HG02884 (cell line): Measurements from ENCODE around the gene PLS1.

Source experiments
- ATAC-seq: cut with Tn5 transposase; IDR thresholded peaks from one replicate; pipeline ENCODE4 v1.9.1; 2021; ENCODE audit warnings: mild to moderate bottlenecking, moderate library complexity; ENCODE audit not compliant: unreplicated experiment

Gene PLS1

DNA sequence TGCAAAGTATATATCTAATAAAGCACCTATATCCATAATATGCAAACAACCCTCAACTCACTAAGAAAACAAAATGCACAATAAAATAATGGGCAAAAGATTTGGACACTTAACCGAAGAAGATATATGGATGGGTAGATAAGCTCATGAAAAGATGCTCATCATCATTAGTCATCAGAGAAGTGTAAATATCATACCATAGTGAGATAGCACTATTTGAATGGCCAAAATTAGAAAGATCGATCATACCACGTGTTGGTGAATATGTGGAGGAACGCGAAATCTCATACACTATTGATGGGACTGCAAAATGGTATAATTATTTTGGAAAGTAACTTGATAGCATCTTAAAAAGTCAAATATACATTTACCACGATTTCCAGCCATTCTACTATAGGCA, 40.5 kb downstream of the PLS1 start:
- ATAC-seq, result no peak

DNA sequence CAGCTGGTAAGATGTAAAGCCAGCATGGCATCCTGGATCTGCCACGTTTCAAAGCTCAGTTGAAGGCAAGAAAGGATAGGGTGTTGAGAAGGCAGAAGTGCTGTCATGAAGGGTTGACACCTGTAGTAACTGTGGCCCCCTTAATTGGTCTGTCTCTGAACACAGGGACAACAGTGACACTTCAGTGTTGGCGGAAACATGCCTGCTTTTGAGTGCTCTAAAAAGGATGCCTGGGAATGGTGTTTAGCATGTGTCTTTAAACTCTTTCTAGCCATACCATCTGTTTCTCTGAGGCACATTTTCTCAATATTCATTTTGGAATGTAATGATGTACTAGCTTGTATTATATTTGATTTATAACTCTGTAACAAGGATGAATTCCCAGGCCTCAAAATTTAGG, 42.1 kb downstream of the PLS1 start:
- ATAC-seq, result no peak

DNA sequence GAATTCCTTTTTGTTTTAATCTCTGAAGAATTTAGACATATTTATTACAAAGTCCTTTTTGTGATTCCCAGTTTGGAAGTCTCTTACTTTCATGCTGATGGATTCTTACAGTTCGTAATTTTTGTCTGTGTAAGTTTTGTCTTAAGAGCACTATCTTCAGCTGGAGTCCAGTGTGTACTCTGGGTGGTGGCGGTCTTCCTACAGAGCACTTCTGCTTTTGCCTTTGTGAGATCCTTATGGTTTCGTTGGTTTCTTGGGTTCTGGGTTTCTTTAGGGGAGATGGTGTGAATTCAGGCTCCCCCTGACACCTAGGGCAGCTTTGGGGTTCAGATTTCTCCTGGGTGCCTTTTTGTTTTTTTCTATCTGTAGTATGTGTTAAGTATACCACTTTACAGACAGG, 45.3 kb downstream of the PLS1 start:
- ATAC-seq, result no peak

DNA sequence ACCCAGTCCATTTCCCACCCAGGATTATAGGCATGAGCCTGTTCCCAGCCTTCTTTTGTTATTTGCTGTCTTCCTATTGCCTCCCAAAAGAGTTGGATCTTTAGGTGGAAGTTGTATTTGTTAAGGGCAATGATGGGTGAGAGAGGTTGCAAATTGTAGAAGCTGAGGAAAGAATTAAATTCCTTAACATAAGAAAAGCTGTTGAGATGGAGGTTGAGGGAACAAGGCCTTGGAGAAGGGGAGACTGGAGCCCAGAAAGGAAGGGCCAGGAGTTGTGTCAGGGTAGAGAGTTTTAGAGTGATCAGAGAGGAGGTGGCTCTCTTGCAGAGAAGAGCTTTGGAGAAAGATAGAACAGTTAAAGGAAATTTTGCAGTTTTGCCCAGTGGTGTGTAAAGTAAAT, 46.8 kb downstream of the PLS1 start:
- ATAC-seq, result no peak

DNA sequence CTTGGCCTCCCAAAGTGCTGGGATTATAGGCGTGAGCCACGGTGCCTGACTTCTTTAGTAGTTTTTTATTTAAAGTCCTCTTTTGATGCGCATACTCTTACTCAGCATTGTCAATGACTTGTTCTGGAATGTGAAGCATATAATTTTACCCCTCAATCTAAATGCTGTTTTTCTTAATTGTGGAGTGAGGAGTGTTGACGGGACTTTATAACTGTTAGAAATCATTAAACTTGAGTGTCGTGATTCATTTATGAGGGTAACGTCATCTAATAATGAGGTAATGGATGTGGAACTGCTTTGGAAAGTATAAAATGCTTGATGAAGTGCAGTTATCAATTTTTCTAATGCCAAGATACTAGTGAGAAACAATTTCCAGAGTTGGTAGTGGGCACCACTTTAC, 48.3 kb downstream of the PLS1 start:
- no peak for ATAC-seq

DNA sequence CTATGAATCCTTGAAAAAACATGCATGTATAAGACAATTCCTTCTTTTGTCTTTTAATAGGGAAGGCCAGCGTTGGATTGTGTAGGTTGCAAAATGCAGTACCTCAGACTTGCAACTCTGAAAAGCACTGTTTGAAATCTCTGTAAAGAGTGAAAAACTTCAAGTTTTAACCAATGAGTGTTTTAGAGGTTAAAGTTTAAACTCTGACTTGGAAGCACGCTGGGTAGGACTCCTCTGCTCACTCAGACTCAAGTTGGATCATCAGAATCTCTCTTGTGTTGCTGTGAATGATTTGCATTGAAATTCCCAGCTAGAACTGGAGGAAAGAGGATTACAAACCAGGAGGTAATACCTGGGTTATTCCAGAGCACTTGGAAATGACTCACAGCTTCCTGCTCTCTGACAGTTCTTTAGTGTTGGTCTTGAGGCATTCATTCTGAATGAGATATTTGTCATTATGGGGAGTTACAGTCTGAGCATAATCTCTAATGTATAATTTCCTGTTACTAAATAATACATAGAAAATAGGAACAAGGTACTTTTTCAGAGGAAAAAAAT, 49.1 kb downstream of the PLS1 start:
- ATAC-seq, result no peak

DNA sequence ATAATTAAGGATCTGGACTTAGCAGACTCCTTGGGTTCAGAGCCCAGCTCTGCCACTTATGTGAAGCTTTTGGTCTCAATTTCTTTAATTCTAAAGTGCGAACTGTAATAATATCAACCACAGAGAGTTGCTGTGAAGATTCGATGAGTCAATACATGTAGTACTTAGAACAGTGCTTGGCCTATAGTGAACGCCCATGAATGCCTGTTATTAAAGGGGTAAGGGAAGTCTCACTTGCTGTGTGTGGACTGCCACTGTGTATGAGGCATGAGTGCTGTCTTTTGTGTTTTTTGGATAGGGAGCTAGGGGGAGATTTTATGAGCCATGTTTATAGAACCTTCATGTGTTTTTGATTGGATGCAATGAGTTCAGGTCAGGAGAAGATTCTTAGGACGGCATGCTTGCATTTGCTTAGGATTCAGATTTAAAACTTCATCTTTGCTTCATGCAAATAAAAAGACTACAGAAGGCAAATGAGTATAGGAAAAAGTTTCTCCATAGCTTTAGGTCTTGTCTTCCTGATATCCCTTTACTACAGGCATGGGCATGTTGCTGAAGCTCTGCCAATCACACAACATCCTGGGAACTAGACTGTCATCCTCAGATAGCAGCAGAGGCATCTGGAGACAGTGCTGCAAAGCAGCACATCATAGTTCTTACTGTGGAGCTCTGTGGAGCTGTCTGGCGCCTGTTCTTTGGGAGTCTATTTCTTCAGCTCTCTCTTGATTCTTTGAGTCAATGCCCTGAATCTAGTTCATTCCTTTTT, 50.0 kb downstream of the PLS1 start:
- no peak for ATAC-seq

DNA sequence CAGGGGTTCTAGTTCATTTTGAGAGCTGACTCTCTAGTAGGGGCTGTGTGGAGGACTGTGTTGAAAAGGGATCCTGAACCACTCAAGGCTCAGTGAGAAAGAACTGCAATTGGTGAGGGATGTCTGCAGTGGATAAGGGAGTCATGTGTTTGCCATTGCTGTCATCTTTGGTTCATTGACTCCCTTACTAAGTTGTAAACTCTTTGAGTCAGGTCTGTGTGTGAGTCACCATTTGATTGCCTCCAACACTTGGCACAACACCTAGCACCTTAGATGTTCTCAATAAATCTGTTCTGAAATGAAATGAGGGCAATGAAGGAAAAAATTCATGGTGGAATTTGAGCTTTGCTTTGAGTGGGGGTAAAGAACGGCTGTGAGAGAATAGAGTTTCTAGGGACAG, 51.7 kb downstream of the PLS1 start:
- ATAC-seq, result no peak

DNA sequence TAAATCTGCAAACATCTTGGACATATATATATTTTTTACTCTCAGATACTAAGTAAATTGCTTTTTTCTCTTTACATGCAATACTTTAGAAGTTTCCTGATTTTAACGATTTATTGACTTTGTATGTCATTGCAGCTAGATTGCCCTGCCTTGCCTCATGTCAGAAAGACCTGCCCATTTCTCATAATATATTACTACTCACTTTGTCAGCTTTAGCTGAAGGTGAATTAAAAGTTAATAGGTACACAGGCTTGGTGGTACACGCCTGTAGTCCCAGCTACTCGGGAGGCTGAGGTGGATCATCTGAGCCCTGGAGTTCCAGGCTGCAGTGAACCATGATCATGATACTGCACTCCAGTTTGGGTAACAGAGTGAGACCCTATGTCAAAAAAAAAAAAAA, 52.8 kb downstream of the PLS1 start:
- ATAC-seq, result no peak

DNA sequence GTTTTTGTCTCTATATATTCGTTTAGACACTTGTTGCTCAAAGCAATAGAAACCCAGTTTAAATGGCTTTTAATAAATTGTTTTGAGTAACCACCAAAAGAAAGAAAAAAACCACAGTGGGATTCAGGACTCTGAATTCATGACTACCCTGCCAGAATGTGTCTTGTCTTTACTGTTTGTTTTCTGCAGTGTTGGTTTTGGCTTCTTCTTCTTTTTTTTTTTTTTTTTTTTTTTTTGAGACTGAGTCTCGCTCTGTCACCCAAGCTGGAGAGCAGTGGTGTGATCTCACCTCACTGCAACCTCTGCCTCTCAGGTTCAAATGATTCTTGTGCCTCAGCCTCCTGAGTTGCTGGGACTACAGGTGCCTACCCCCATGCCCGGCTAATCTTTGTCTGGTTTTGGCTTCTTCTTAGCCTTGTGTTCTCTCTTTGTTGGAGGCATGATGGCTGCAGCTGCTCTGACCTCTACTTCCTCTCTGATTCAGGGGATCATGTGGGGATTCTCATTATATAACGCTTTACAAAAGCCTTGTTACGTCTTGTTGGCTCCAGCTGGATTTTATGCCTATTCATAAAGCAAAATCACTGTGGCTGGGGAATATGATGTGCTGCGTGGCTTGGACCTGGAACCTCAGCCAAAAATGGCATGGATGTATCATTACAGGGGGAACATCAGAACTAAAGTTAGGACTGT, 54.0 kb downstream of the PLS1 start:
- ATAC-seq, result no peak

DNA sequence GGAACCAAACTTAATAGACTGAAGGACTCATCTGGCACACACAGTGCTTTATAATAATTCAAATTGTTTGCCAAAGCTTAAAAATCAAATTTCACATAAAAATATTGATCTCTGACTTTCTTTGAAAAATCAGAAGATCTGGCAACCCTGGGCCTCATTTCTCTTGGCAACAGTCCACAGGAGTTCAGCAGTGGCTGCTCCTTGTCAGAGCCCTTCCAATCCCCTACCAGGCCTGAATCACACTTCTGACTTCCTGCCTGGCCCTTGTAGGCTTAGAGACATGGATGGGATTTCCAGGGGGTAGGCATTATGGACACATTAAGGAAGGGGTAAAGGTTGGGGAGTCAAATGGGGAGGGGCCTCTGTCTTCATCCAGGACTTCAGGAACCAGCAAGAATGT, 55.5 kb downstream of the PLS1 start:
- ATAC-seq, result no peak

DNA sequence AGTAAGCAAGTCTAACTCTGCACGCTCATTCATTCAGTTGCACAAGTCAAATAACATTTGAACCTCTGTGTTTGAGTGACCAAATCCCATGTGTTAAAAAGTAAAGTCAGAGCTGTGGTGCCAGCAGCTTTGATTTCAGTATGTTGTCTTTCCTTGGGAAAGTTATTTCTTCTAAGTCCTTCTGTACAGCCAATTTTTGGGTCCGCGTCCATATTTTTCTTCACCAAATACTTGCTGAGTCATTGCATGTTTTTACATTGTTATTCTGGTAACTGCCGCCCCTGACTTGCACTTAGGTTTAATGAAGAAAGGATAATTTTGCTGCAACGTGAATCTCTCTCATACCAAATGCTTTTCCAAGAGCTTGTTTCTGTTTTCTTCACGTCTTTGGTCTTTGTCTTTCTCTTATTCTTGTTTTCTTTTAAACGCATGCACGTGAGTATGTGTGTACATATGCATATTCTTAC, 56.7 kb downstream of the PLS1 start:
- ATAC-seq, result no peak

DNA sequence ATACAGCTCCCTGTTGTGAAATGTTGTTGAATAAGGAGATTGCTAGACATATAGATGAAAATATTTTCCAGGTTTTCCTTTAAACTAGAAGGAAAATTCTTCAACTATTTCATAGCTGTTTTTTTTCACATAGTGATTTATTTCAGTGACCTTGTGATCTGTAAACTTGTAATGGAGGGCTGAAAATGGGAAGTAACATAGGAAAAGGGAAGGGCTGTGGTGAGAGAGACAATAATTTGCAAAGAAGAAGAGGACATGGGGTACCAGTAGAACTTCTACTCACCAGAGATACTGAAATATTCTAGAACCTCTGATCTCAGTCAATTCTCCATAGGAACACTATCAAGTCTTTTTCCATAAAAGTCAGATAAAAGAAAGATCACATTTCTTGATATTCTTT, 60.4 kb downstream of the PLS1 start:
- no peak for ATAC-seq

DNA sequence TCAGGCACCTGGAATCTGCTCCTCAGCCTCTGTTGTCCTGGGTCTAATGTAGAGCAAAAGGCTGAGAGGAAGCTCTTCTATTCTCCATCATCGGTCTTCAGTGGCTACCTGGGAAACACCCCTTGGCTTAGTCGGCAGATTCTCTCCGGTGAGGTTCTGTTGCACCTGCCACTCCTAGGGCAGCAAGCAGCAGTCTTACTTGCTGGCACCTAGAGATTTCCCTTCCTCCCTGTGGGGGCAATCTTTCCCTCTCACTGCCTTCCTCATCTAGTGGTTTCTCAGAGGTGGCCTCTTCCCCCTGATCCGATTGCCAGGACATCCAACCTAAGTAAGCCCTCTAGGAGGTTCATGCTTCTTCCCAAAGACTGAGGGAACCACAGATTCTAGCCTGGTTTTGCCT, 60.8 kb downstream of the PLS1 start:
- ATAC-seq, result no peak

DNA sequence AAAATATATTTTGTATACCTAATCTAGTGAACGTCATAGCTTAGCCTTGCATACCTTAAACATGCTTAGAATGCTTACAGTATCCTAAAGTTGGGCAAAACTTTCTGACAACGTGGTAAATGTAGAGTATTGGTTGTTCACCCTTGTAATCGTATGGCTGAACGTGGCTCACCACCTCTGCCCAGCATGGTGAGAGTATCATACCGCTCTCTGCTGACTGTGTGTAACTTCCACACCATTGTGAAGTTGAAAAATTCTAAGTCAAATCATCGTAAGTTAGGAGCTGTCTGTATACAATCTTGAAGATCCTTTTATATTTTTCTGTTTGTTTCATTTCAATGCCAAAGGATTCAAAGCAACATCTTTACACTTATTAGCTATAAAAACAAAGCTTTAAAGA, 64.2 kb downstream of the PLS1 start:
- ATAC-seq, result no peak

DNA sequence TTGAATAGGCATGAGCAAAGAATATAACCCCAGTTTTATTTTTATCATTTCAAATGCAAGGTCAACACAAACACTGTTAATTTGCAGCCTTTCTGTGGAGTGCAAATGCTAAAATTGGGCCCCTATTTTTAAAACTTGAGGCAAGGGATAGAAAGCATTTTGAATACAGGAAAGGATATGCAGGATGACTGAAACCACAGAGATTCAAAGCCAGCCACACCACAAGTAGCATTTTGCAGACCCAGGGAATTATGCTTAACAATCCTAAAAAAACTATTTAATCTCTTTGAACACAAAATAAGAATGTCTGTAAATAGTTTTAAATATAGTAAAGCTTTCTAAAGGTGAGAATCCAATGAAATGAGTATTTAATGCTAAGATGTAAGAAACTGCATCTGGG, 64.7 kb downstream of the PLS1 start:
- ATAC-seq, result no peak

DNA sequence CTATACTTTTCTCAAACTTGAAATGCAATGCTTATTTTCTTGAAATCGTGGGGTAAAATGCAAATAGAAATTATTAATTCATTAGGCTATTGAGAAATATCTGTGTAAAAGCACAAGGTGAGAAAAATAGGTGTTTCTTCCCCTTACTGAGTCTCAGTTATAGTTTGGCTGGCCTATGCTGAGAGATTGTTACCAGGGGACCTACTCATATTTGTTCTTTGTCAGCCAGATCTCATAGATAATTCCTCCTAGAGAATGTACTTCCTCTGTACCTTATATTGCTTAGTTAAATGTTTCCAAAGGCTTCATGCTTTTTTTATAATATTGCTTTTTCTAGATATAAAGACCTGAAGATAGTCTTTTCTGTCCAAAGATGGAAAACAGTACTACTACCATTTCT, 67.7 kb downstream of the PLS1 start:
- no peak for ATAC-seq

DNA sequence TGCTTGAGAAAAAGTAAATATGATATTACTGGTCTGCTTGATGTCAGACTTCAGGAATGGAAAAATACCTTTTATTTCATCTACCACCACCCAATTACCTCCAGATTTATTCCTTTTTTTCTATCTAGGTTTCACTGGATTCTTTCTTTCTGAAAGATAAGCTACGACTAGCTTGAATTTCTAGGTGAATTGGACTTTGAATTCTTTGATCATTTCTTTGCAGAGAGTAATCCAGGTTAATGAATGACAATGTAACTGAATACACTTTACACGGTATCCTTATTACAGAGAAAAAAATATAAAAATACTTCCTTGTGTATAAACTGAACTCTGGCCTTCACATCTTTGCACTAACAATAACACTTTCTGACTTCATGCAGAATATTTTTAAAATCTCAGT, 68.1 kb downstream of the PLS1 start:
- ATAC-seq, result no peak

DNA sequence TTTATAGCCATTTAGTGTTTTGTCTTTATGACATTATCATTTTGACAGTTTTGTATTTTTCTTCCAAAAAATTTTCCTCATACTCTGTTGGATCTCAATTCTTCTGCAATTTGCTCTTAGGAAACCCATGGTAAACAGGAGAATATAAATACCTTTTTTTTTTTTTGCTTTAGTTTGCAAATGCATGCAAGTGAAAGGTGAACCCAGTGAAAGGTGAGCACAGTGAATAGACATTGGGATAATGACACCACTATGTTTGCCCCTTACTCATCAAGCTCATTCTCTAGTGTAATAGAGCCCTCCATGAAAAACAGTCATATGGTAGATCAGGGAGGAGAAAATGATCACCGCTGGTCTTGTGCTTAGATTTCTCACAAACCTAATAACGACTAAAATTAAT, 68.6 kb downstream of the PLS1 start:
- no peak for ATAC-seq

DNA sequence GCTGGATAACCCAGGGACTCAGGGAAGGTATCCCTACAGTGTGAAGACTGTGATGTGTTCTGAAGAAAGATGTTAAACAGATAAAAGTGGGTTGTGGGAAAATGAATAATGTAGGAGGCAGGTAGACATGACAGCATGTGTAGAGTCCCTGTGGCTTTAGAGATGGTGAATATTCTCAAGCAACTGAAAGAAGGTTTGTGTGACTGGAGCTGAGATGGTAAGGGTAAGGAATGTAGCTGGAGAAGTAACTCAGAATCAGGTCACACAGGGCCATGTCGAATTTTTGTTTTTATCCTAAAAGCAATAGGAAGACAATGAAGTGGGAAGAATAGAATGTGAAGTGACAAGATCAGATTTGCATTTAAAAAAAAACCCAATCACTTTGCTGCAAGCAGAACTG, 73.9 kb downstream of the PLS1 start:
- no peak for ATAC-seq

DNA sequence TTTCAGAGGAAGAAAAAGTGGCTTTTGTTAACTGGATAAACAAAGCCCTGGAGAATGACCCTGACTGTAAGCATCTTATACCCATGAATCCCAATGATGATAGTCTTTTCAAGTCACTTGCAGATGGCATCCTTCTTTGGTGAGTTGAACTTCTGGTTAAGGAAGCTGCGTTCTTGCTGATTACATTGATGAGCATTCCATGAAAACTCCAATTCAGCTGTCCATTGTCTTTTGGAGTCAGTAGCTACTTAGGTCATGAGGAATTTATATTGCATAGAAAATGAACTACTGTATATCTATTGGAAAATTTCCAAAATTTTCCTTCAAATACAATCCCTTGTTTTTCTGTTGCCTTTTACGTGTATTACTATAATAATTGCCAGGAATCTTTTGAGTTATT, 80.0 kb downstream of the PLS1 start:
- no peak for ATAC-seq

DNA sequence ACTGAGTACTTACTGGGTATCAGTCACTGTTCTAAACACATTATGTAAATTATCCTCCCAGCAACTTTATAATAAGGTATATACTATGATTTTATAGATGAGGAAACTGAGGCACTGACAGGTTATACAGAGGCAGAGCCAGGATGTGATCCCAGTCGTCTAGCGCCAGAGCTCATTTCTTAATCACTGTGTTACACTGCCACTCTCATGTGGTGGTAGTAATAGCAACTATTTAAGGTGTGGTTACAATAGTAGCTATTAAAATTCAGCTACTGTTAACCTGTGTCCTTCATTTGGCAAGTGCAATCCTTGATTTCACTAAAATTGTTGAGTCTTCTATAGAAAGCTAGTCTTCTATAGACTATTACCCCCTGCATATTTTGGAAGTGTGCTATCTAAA, 84.5 kb downstream of the PLS1 start:
- ATAC-seq, result no peak
